Fibroblast of upper back skin (primary cell): ENCODE data around the gene DYNC2LI1.
A peak's percentile ranks its signal among the peaks of the same experiment; 100 is the strongest.

ENCODE experiments used
- DNase-seq: peaks from one replicate; pipeline ENCODE4 v3.0.0-alpha.2; 2013

The DYNC2LI1 gene

GRCh38 chr2:43819491-43820163, 45.8 kb downstream of the DYNC2LI1 start:
- DNase-seq: no peak

DNA sequence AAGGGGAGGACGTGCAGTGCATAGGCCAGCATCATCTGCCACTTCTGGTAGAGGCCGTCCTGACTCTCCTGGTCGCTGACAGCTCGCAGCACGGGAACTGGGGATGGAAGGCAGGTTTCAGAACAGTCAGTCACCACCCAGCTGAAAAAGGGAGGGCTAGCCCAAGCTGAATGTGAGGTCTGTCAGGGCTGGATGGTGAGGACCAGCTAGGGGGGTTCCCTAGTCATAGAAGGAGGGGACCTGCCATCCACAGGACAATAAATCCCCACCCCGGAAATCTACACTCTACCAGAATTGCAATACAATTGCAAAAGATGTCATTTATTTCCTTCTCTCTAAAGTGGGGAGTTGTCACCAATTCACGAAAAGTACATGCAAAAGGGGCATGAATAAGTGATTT, 49.0 kb downstream of the DYNC2LI1 start:
- no peak for DNase-seq

GRCh38 chr2:43823751-43824150, 49.9 kb downstream of the DYNC2LI1 start:
- DNase-seq: no peak

DNA sequence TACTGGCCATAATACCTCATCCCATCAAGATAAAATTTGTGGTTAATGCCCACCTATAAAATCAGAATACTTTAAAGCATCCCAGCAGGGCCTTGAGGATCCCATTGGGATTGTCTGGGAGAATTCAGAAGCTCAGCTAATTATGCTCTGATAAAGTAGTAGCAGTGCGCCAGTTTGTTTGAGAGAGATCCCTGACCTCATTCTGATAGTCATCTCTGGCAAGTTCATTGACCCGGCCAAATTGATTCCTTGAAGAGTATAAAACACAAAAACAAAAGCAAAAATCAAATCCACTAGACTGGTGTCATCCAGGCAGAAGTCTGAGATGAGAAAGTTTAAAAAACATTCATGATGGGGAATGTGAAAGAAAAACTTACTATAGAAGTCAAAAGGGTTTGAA, 50.7 kb downstream of the DYNC2LI1 start:
- DNase-seq: no peak

DNA sequence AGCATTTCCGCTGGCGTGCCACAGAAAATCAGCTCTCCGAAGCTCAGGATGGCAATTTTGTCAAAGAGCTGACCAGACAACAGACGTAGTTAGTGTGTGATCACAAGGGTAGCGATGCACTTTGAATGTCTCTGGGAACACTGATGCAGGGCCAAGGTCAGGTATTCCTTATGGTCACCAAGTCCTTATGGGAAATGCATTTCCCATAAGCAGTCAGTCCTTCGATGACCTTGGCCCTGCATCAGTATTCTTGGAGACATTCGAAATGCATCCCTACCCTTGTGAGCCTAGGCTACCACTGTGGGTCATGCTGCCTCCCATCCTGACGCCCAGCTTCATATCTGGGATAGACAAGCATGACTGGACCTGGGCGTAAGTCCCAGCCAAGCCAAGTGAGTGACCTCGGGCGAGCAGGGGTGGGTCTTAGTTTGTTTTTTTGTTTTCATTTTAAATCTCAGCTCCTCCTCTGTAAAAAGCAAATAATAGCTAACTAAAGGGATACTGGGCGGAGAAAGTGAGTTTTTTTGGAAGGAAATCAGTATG, 51.2 kb downstream of the DYNC2LI1 start:
- no peak for DNase-seq

DNA sequence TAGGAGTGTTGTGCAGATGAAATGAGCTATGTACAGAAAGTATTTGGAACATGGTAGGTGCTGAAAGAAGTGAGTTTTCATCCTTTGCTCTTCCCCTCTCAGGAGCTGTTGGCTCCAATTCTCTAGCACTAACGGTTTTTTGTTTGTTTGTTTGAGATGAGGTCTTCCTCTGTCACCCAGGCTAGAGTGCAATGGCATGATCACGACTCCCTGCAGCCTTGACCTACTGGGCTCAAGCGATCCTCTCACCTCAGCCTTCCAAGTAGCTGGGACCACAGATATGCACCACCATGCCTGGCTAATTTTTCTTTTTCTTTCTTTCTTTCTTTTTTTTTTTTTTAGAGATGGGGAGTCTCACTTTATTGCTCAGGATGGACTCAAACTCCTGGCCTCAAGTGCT, 52.0 kb downstream of the DYNC2LI1 start:
- no peak for DNase-seq

DNA sequence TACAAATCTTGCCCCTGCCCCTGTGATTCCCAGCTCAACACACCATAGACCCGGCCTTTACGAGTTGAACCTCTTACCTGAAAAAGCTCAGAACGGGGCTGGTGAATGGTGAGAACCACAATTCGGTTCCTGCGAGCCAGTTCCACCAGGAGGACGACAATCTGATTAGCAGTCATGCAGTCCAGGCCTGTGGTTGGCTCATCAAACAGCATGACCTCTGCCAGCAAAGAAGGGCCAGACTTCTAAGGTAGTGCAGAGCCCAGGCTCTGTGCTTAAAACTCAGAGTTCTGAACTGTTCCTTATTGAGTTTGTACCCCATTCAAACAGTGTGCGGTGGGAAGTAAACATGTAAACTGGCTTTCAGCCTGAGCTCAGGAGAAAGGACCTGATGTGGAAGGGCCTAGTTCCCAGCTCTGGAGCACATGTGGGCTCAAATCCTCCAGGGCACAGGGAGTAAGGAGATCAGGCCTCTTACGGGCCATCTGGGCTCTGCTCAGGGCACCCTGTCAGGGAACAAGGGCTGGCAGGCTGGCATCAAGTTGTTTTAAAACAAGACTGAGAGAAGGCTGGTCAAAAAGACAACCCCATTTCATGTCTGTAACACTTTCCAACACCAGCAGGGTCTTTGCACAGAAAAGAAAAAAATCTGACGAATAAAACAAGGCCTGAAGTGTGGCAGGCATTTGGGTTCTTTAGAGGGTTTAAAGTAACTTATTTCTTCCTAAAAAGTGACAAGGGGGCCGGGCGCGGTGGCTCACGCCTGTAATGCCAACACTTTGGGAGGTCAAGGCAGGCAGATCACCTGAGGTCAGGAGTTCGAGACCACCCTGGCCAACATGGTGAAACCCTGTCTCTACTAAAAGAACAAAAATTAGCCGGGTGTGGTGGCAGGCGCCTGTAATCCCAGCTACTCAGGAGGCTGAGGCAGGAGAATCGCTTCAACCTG, 52.7 kb downstream of the DYNC2LI1 start:
- no peak for DNase-seq

GRCh38 chr2:43831543-43832294, 57.9 kb downstream of the DYNC2LI1 start:
- DNase-seq: no peak

DNA sequence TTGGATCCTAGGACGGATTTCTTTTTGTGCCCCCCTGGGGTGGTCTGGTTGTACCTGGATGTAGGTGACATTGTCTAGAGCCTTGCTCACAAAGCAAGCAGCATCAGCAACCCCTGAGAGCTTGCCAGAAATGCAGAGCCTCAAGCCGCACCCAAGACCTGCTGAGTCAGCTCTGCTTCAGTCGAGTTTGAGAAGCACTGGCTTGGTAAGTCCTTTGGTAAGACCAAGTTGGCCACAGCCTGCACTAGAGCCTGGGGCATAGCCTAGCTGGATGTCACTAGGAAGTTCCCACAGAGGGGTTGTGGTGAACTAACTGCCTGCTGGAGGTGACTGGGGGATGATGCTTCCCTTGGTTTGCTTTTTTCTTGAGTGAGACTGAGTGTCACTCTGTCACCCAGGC, 58.6 kb downstream of the DYNC2LI1 start:
- DNase-seq: peak; percentile 4

DNA sequence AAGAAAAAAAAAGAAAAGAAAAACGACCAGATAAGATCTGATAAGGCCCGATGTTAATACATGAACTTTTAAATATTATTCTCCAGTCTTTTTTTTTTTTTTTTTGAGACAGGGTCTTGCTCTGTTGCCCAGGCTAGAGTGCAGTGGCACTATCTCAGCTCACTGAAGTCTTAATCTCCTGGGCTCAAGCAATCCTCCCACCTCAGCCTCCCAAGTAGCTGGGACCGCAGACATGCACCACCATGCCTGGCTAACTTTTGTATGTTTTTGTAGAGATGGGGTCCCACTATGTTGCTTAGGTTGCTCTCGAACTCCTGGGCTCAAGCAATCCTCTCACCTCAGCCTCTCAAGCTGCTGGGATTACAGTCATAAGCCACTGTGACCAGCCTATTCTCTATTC, 63.2 kb downstream of the DYNC2LI1 start:
- no peak for DNase-seq

GRCh38 chr2:43837831-43838559, 64.2 kb downstream of the DYNC2LI1 start:
- no peak for DNase-seq

GRCh38 chr2:43838560-43839267, 64.9 kb downstream of the DYNC2LI1 start, which contains the start of the genes ABCG5 and ABCG8:
Gene ABCG5, minus strand, starts transcription at chr2:43838839. Its CDS starts 160 bp downstream, at chr2:43838679.
Gene ABCG8, plus strand, starts transcription at chr2:43838971. Its CDS starts 83 bp downstream, at chr2:43839054.
- DNase-seq: no peak

DNA sequence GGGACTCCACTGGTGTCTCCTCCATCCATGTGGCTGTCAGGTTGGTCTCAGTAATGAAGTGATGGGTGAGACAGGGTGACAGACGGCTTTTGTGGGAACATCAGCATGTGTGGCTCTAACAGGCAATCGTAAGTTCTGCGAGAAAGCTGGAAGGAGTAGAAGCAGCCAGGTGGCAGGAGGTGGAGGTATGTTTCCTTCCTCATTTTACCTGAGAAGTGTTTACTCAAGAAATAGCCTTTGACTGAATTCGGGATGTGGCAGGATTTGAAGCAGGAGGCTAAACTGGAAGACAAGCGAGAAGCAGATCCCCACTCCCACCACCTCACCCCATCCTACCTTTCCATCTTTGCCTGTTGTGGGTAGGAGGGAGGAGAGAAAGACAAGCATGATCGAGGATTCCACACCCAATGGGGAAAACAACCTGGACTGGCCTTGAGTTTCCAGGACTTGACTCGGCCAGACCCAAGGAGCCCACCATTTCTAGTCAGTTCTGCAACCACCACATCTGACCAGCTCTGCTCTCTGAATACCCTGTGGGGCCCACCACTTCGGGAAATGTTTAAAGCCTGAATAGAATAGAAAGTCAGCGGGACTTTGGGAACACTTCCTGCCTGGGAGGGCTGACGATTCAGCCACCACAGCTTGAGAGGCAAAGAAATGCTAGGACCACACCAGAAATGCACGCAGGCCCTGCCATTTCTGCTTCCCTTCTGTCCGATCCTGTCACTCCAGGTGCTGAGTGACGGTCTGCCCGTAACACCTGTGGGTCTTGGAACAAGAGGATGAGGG, 66.1 kb downstream of the DYNC2LI1 start:
- no peak for DNase-seq

- DNase-seq: no peak
Measured at GRCh38 chr2:43840965-43841364, 67.1 kb downstream of the DYNC2LI1 start.

GRCh38 chr2:43841949-43842865, 68.4 kb downstream of the DYNC2LI1 start:
- no peak for DNase-seq

DNA sequence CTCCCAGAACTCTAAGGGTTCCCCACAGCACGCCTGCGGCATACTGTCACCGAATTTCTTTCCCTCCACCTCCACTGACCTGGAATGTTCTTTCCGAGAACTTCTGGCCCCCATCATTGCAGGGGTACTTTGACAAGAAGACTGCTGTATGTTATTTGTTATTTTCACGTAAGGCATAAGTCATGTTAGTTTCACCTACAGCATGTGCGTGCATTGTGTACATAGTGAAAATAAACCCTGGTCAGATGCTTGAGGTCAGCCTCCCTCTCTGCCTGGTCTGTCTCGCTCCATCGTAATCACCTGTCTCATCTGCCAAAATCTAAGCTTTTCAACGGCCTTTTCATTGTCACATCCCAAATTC, 69.0 kb downstream of the DYNC2LI1 start:
- no peak for DNase-seq

DNA sequence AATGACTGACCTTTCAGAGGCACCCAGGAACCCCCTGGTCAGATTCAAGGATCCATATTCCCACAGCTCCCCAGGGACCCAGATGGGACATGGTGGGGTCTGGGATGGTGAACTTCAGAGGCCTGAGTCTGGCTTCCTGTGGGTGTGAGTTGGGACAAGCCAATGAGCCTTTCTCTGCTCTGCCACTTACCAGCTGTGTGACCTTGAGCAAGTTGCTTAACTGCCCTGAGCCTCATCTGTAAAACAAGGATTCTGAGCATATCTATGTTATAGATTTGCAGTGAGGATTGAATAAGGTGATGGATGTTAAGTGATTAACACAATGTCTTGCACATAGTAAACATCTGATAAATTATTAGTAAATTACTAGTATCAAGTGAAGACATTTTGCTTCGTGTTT, 71.3 kb downstream of the DYNC2LI1 start:
- DNase-seq: no peak

DNA sequence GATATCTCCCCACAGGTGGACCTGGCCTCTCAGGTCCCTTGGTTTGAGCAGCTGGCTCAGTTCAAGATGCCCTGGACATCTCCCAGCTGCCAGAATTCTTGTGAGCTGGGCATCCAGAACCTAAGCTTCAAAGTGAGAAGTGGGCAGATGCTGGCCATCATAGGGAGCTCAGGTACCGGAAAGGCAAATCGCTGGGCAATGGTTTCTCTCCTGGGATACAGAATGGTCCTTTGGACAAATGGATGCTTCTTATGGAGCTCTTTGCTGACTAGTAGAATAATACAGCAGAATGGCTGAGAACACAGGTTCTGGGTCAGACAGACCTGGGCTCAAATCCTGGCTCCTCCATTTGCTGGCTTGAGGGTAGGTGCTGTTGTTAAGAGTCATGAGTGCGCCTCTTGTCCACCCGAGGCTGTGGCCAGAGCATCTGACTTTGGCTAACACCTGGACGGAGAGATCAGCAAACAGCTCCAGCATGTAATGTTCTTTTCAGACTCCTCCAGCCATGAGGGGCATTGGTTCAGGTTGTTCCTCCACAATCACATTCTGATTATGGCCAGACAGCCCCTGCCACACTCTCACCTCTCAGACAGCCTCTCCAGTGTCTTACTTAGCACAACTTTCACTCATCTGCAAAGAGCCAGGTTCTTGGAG, 72.4 kb downstream of the DYNC2LI1 start:
- no peak for DNase-seq

GRCh38 chr2:43848214-43848613, 74.4 kb downstream of the DYNC2LI1 start:
- DNase-seq: no peak
